Caco-2 (cell line): ENCODE data around the gene HSD17B7. TPM values are rescaled to one million over a fixed set of nuclear protein-coding genes. Genes with fewer than 3 reads are reported as not detected.

ENCODE experiments used
- BruUV-seq: library from RNA; stranded (reverse); fragments of 400-500 nt; replicated peaks from 2 replicates; lab custom pipeline; 2021; lab: Mats Ljungman, UMichigan
- CTCF ChIA-PET: fragments of 300-600 bp; sonication (Branson Sonifier 250); formaldehyde crosslinking; loops from one replicate; lab custom pipeline; 2022; ENCODE audit warnings: antibody characterized with exemption; lab: Charles Lee
- POLR2A ChIA-PET: fragments of 300-600 bp; sonication (Branson Sonifier 250); formaldehyde crosslinking; loops from one replicate; lab custom pipeline; 2022; ENCODE audit warnings: antibody characterized with exemption; lab: Charles Lee
- DNase-seq, 2 experiments: peaks; one replicate each; pipeline versions ENCODE4 v3.0.0 to v3.0.0-alpha.2; 2020 to 2022
- H3K27me3 ChIP-seq: replicated peaks from 2 replicates; pipeline ENCODE4 v1.6.0; 2011; ENCODE audit warnings: low read length; ENCODE audit not compliant: control insufficient read depth, insufficient read depth
- H3K36me3 ChIP-seq: 2 replicates; pipeline ENCODE4 v1.5.1; 2011; ENCODE audit warnings: low read length; ENCODE audit not compliant: control insufficient read depth, insufficient read depth
- H3K4me1 ChIP-seq: fragments of 250-450 bp; sonication (Bioruptor Pico); 2 replicates; pipeline ENCODE4 v1.5.1; 2020; ENCODE audit warnings: mild to moderate bottlenecking
- H3K4me3 ChIP-seq: 2 replicates; pipeline ENCODE4 v1.5.1; 2011; ENCODE audit warnings: low read depth, mild to moderate bottlenecking, control low read depth, low read length
- H3K9me3 ChIP-seq: fragments of 250-450 bp; sonication (Bioruptor Pico); 2 replicates; pipeline ENCODE4 v1.5.1; 2020; ENCODE audit warnings: mild to moderate bottlenecking, moderate library complexity
- H3K27ac Mint-ChIP-seq: one replicate; pipeline ENCODE4 v1.8.0; 2022; ENCODE audit warnings: mixed read lengths; ENCODE audit not compliant: unreplicated experiment
- H3K27me3 Mint-ChIP-seq: one replicate; pipeline ENCODE4 v1.8.0; 2022; ENCODE audit warnings: mixed read lengths; ENCODE audit not compliant: insufficient read depth, unreplicated experiment
- H3K36me3 Mint-ChIP-seq: one replicate; pipeline ENCODE4 v1.8.0; 2022; ENCODE audit warnings: mild to moderate bottlenecking, mixed read lengths; ENCODE audit not compliant: insufficient read depth, unreplicated experiment
- H3K4me1 Mint-ChIP-seq: one replicate; pipeline ENCODE4 v1.8.0; 2022; ENCODE audit warnings: low read depth, mixed read lengths; ENCODE audit not compliant: unreplicated experiment
- H3K4me3 Mint-ChIP-seq: one replicate; pipeline ENCODE4 v1.8.0; 2022; ENCODE audit warnings: mild to moderate bottlenecking, moderate library complexity, mixed read lengths; ENCODE audit not compliant: unreplicated experiment
- H3K9me3 Mint-ChIP-seq: one replicate; pipeline ENCODE4 v1.8.0; 2022; ENCODE audit warnings: mixed read lengths; ENCODE audit not compliant: unreplicated experiment
- CTCF ChIP-seq, 2 experiments: fragments of 200-600 bp in 1 of 2; IDR thresholded peaks; 1 replicate in 1 of 2; 2 replicates in 1 of 2; pipeline versions ENCODE4 v1.5.1 to v1.8.0; 2011 to 2022; ENCODE audit warnings: antibody characterized with exemption in 1 of 2, control low read depth in 1 of 2, inconsistent platforms in 1 of 2, low read depth in 1 of 2, low read length in 1 of 2, mild to moderate bottlenecking in 1 of 2, moderate library complexity in 1 of 2; ENCODE audit not compliant: insufficient read depth in 1 of 2, severe bottlenecking in 1 of 2, unreplicated experiment in 1 of 2
- intact Hi-C: fragments of 100-400 bp; cut with micrococcal nuclease; formaldehyde crosslinking; loops from one replicate; pipeline ENCODE4 v1.10.0; 2022; ENCODE audit not compliant: unreplicated experiment
- total RNA-seq: library from RNA; stranded (reverse); gene quantifications from 2 replicates; pipeline ENCODE4 v1.2.3, GENCODE V29; 2022

HSD17B7 gene
- total RNA-seq, 1 experiment from 2014 or later, result 31.9 TPM

- Mint-ChIP-seq H3K27me3 (no peaks in the 10 kb centered on the region), H3K4me1 (no peaks in the 10 kb centered on the region), H3K27ac (no peak overlapping the region), H3K36me3 (no peaks in the 10 kb centered on the region), H3K9me3 (no peaks in the 10 kb centered on the region), H3K4me3 (no peak overlapping the region)
- CTCF ChIA-PET, result no interaction called here
- Histone ChIP-seq H3K36me3 (no peaks in the 10 kb centered on the region), H3K27me3 (no peaks in the 10 kb centered on the region), H3K4me3 (no peak overlapping the region), H3K9me3 (no peaks in the 10 kb centered on the region), H3K4me1 (no peaks in the 10 kb centered on the region)
- intact Hi-C loops, result no loop called here
- no peak for DNase-seq
- POLR2A ChIA-PET, result no interaction called here
- no TSS peak for BruUV-seq
- TF ChIP-seq CTCF (IDR thresholded peaks at IDR 0.05; ENCODE audit: insufficient read depth in 1 of 2, low read depth in 1 of 2, low read length in 1 of 2, severe bottlenecking in 1 of 2, unreplicated experiment in 1 of 2), result no peak
Observed at GRCh38 chr1:162753001-162753658, 37.4 kb upstream of the HSD17B7 start.

- POLR2A ChIA-PET, result no interaction called here
- Mint-ChIP-seq H3K27ac (no peak overlapping the region), H3K27me3 (no peaks in the 10 kb centered on the region), H3K9me3 (no peaks in the 10 kb centered on the region), H3K36me3 (no peaks in the 10 kb centered on the region), H3K4me1 (no peaks in the 10 kb centered on the region), H3K4me3 (no peak overlapping the region)
- BruUV-seq, result no TSS peak
- H3K4me3 ChIP-seq, result no peak overlapping the region
- H3K4me1 ChIP-seq, result no peaks in the 10 kb centered on the region
- H3K27me3 ChIP-seq, result peaks cover 1% of the 10 kb centered on the region; the same call in 1 of the 2 replicates
- no peak for DNase-seq
- TF ChIP-seq CTCF (IDR thresholded peaks at IDR 0.05; ENCODE audit: insufficient read depth in 1 of 2, low read depth in 1 of 2, low read length in 1 of 2, severe bottlenecking in 1 of 2, unreplicated experiment in 1 of 2), result no peak
- no peaks in the 10 kb centered on the region for H3K36me3 ChIP-seq
- CTCF ChIA-PET, result no interaction called here
- intact Hi-C loops, result no loop called here
- no peaks in the 10 kb centered on the region for H3K9me3 ChIP-seq
Observed at GRCh38 chr1:162753998-162754585, 36.4 kb upstream of the HSD17B7 start.

- Histone ChIP-seq H3K4me1 (no peaks in the 10 kb centered on the region), H3K9me3 (no peaks in the 10 kb centered on the region), H3K27me3 (peaks cover 1% of the 10 kb centered on the region; the same call in 1 of the 2 replicates), H3K4me3 (no peak overlapping the region), H3K36me3 (no peaks in the 10 kb centered on the region)
- H3K27me3 Mint-ChIP-seq, result peaks cover 3% of the 10 kb centered on the region
- BruUV-seq, result no TSS peak
- TF ChIP-seq CTCF (IDR thresholded peaks at IDR 0.05; ENCODE audit: insufficient read depth in 1 of 2, low read depth in 1 of 2, low read length in 1 of 2, severe bottlenecking in 1 of 2, unreplicated experiment in 1 of 2), result no peak
- H3K27ac Mint-ChIP-seq, result no peak overlapping the region
- no peak overlapping the region for H3K4me3 Mint-ChIP-seq
- ChIA-PET CTCF (no interaction called here), POLR2A (no interaction called here)
- no peaks in the 10 kb centered on the region for H3K9me3 Mint-ChIP-seq
- H3K36me3 Mint-ChIP-seq, result no peaks in the 10 kb centered on the region
- DNase-seq, result no peak
- intact Hi-C loops, result no loop called here
- H3K4me1 Mint-ChIP-seq, result no peaks in the 10 kb centered on the region
Observed at GRCh38 chr1:162755306-162755705, 35.2 kb upstream of the HSD17B7 start.
